Frontal cortex (tissue), 4 donors: ENCODE measurements around the gene SDR39U1. TPM values are rescaled to one million over a fixed set of nuclear protein-coding genes. Genes with fewer than 3 reads are reported as not detected.

ENCODE experiments used
- DNase-seq, 2 donors: peaks; one replicate each; pipeline ENCODE4 v3.0.0; 2012; ENCODE audit warnings: low spot score in 2 of 2
- FAIRE-seq: peaks from 2 replicates; lab custom pipeline; 2012; peaks lifted over from hg19 to GRCh38; lab: Jason Lieb, UNC
- total RNA-seq: library from RNA; depleted of rRNA; stranded (reverse); fragments of >200 nt; gene quantifications from one replicate; pipeline ENCODE4 v1.2.3, GENCODE V29; 2014
- donor health status: control.
- donor health status: control.
- donor health status: control.

Gene SDR39U1
- total RNA-seq, 1 donor from 2014 or later, result 16.3 TPM

- DNase-seq (no peak), FAIRE-seq (no peak)
These were observed 26.9 kb downstream of the SDR39U1 start for GRCh38 chr14:24415421-24416253.

- no peak for FAIRE-seq
- DNase-seq, result no peak
These were observed 27.7 kb downstream of the SDR39U1 start for GRCh38 chr14:24414732-24415420.

DNA sequence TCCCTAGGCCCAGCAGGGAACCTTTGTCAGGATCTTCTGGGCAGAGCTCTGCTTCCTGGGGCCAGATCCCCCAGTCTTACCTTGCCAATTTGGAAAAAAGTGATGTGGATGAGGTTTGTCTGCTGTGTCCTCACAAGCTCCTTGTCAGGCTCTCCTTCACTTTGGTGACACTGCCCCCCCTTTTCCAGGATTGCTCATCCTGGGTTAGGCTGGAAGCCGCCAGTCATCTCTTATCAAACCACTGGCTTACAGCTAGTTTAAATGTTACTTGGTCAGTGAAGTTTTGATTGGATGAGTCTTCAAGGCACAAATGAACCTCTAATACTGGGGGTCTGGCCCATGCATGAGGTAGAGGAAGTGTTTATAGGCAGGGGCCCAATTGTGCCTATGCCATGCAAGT lies 28.5 kb downstream of the SDR39U1 start:
- DNase-seq (no peak), FAIRE-seq (no peak)

DNA sequence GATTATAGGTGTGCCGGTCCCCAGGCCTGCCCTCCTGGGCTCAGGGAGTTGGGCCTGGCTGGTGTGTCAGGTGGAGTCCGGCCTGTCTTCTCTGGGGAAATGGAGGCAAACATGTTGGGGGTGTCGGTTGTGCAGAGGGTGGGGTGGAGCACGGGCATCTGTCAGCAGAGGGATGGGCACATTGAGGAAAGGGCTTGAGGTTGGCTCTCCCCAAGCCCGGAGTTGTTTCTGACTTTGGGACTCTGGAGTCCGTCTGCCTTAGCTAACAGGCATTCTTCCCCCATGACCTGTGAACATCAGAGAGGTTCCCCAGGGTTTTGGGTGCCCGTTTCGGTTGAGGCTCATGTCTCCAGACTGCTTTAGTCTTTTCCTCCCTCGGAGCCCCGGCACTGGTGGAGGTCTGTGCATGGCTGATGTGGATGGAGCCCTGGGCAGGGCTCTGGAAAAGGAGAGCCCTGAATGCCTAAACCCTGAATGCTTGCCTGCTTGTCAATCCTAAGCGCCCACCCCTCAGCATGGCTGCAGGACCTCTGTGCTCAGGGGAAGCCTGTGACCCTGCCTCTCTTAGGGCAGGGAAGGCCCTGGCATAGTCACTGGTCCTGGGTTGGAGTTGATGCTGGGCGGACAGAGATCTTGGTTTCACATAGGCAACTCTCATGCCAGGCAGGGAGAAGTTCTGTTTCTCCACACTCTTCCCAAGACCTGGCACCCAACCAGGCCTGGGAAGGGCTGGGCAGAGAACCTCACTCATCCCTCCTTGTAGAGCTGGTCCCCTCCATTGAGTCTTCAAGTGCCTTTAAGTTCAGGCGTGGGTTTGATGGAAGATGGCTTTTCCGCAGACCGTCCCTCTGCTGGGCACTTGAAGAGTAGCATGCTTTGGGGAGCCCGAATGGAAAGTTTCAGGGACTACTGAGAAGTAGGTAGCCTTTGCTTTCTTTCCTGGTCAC lies 30.9 kb downstream of the SDR39U1 start:
- DNase-seq, result peak; percentile 36 to 52
- FAIRE-seq, result no peak

GRCh38 chr14:24409956-24410355 lies 32.6 kb downstream of the SDR39U1 start:
- DNase-seq (no peak), FAIRE-seq (no peak)

GRCh38 chr14:24409192-24409591 lies 33.4 kb downstream of the SDR39U1 start:
- no peak for DNase-seq
- no peak for FAIRE-seq

GRCh38 chr14:24408764-24409163 lies 33.8 kb downstream of the SDR39U1 start:
- DNase-seq (no peak), FAIRE-seq (no peak)

GRCh38 chr14:24407608-24408325 lies 34.8 kb downstream of the SDR39U1 start:
- DNase-seq (no peak), FAIRE-seq (no peak)

- FAIRE-seq (no peak), DNase-seq (no peak)
These were observed 36.2 kb downstream of the SDR39U1 start for GRCh38 chr14:24406416-24406815.

GRCh38 chr14:24404814-24405213 lies 37.8 kb downstream of the SDR39U1 start:
- FAIRE-seq (no peak), DNase-seq (no peak)

DNA sequence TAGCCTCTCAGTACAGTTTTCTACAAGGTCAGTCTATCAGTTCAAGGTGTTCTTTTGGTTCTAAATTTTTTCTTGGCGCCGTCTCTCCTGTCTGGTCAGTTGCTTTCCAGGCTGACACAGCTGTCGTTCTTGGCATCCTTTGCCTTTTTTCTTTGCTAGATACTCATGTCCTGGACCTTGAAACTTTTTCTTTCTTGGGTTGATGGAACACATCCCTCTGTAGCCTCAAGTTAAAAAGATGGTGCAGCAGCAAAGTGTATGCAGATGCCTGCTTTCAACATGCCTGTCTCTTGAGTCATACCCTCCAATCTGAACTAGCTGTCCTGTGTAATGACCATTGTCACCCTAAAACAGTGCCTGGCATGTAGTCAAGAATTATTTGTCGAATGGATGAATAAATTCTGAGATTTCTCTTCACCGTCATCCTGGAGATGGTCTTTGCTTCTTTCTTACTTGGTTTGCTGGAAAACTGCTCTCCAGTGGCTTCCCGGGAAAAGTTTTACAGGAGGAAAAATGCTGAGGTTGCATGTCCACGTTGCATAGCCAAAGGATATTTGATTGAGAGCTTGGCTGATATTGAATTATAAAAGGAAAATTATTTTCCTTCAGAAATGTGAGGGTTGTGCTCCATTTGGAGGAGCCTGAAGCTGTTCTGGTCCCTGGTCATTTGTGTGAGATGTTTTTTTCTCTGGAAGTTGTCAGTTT lies 39.1 kb downstream of the SDR39U1 start:
- FAIRE-seq (no peak), DNase-seq (no peak)

DNA sequence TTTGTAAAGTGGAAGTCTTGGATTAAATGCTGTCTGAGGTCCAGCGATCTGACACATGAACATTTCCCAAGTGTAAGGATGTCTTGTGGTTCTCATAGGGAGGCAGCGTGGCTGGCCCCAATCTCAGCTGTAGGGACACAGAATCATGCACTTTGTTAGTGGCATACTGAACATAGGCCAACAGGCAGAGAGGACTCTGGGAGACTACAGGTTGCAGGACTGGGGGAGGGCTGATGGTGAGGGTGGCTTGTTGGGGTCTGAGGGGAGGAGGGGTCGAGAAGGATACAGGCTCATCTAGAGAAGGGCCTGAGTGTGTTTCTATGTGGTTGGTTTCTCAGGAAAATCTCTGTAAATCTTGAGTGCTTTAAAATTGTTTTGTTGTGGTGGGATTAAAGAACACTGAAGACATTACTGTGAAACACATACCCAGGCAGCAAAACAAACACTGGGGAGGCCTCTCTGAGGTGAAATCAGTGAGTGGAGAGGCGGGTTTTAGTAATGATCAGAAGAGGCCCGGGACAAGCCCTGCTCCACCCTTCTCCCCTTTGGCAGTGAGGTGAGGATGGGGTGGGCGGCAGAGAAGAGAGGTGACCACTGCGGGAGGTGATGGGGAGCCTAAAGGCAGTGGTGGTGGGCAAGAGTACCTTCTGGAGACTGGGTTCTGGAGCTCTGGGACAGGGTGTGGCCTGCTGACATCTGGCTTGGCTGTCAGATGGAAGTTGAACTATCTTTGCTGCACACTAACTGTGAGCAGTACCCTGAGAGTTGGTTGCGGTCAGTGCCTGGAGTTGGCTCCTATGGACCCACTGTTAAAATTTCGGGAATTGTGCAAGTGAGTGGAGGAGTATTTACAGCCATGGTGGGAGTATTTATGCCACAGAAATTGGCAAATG lies 40.5 kb downstream of the SDR39U1 start:
- DNase-seq (no peak), FAIRE-seq (no peak)

DNA sequence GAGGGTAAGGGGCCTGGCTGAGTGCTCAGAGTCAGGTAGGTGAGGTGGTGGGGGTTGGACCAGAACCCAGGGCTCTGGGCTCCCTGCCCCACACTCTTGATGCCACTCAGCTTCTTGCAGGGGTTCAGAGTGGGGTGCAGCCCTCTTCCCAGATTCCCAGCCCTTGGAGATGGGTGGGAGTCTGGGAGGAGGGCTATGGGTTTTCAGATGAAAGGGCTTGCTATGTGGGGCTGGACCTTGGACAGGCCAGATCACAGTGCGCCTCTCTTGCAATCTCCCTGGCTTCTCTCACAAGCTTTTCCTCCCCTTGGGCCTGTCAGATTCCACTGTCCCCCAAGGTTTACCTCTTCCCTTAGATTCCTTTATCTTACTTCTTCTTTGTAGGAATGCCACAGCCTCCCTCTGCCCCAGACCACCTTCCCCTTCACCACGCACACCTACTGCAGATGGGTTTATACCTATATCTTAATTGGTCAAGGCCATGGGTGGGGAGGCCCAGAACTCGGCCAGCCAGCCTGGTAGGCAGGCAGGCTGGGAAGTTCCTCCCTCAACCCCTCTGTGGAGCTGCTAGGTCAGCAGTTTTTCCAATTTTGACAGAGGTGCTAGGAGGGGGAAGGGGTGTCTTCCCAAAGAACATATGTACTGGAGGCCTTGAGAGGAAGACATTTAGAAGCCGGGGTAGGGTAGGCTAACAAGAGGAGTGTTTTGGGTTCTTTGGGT lies 42.4 kb downstream of the SDR39U1 start:
- no peak for FAIRE-seq

GRCh38 chr14:24399447-24399822 lies 43.1 kb downstream of the SDR39U1 start:
- FAIRE-seq, result no peak
- DNase-seq, result no peak

More for the DNA sequence above, 42.4 kb downstream of the SDR39U1 start:
- DNase-seq, result no peak

- DNase-seq (peak; percentile 44 to 55), FAIRE-seq (no peak)
These were observed 43.7 kb downstream of the SDR39U1 start, which contains the start of gene NYNRIN for GRCh38 chr14:24398653-24399446. NYNRIN (plus strand) TSS chr14:24399003; CDS start chr14:24399247, 244 bp downstream.

- FAIRE-seq (no peak), DNase-seq (no peak)
These were observed 44.3 kb downstream of the SDR39U1 start for GRCh38 chr14:24398293-24398652.
